ENCODE data around the gene CCDC15.
"Not testable (repeated sequence)": the region's sequence is repeated elsewhere in the genome, so short reads cannot be mapped to it uniquely, and the experiment has no call there.

CCDC15 gene

DNA sequence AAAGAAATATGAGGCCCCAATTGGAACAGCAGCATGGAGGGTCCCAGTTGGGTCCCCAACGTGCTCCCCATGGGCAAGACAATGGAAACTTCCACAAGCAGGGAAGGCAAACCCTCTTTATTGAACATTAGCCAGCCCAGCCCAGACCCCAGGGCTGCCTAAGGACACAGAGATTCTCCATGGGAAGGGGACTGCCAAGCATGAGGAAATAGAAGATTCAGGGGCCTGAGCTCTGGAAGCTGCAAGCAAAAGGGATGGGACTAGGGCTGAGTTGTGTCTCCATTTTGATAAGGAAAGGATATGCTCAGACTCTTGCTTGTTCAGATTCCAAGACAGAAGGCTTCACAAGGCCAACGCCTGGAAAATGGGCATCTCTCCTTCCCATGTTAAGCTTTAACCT is 134.1 kb downstream of the CCDC15 start:
- no peaks in the 10 kb centered on the region for H3K4me1 Mint-ChIP-seq
- no peaks in the 10 kb centered on the region for H3K27me3 Mint-ChIP-seq
- no peak overlapping the region for H3K27ac Mint-ChIP-seq
- no peaks in the 10 kb centered on the region for H3K36me3 Mint-ChIP-seq
- H3K9me3 Mint-ChIP-seq, result no peaks in the 10 kb centered on the region
- no peak overlapping the region for H3K4me3 Mint-ChIP-seq

- Mint-ChIP-seq H3K9me3 (no peaks in the 10 kb centered on the region), H3K4me1 (no peaks in the 10 kb centered on the region), H3K27me3 (no peaks in the 10 kb centered on the region), H3K36me3 (no peaks in the 10 kb centered on the region), H3K4me3 (no peak overlapping the region), H3K27ac (no peak overlapping the region)
Measured at GRCh38 chr11:125088576-125089455, 134.8 kb downstream of the CCDC15 start.

GRCh38 chr11:125089481-125089880 is 135.5 kb downstream of the CCDC15 start:
- not testable (repeated sequence) for H3K4me1 Mint-ChIP-seq, H3K27ac Mint-ChIP-seq, H3K9me3 Mint-ChIP-seq, H3K4me3 Mint-ChIP-seq, H3K27me3 Mint-ChIP-seq, H3K36me3 Mint-ChIP-seq

GRCh38 chr11:125090151-125090550 is 136.1 kb downstream of the CCDC15 start:
- not testable (repeated sequence) for H3K27me3 Mint-ChIP-seq, H3K4me3 Mint-ChIP-seq, H3K9me3 Mint-ChIP-seq, H3K36me3 Mint-ChIP-seq, H3K4me1 Mint-ChIP-seq, H3K27ac Mint-ChIP-seq

- no peaks in the 10 kb centered on the region for H3K9me3 Mint-ChIP-seq
- no peaks in the 10 kb centered on the region for H3K36me3 Mint-ChIP-seq
Measured at GRCh38 chr11:125090816-125091215, 136.8 kb downstream of the CCDC15 start.

More at GRCh38 chr11:125090816-125091215, 136.8 kb downstream of the CCDC15 start:
- H3K27me3 Mint-ChIP-seq, result no peaks in the 10 kb centered on the region
- H3K4me3 Mint-ChIP-seq, result no peak overlapping the region
- no peak overlapping the region for H3K27ac Mint-ChIP-seq
- H3K4me1 Mint-ChIP-seq, result no peaks in the 10 kb centered on the region
